Loucy (cell line): ENCODE results near the gene DNAJC16.
A peak's percentile ranks its signal among the peaks of the same experiment; 100 is the strongest.

Experiments used
- H2AFZ ChIP-seq: fragments of 200-600 bp; sonication (generic); 2 replicates; pipeline ENCODE4 v1.6.0; 2016; ENCODE audit warnings: antibody characterized with exemption, mild to moderate bottlenecking, low read length, moderate library complexity
- H3F3A ChIP-seq: fragments of 200-600 bp; 2 replicates; pipeline ENCODE4 v1.6.0; 2016; ENCODE audit warnings: antibody characterized with exemption, low read depth, mild to moderate bottlenecking
- H3K27me3 ChIP-seq: fragments of 200-600 bp; sonication (generic); 2 replicates; pipeline ENCODE4 v1.6.1; 2014; ENCODE audit warnings: low read length, mild to moderate bottlenecking; ENCODE audit not compliant: insufficient read depth, poor library complexity, severe bottlenecking
- H3K36me3 ChIP-seq: fragments of 200-600 bp; sonication (generic); 2 replicates; pipeline ENCODE4 v1.6.1; 2016; ENCODE audit warnings: low read length; ENCODE audit not compliant: insufficient read depth
- H3K4me1 ChIP-seq: fragments of 200-600 bp; sonication (generic); 2 replicates; pipeline ENCODE4 v1.5.1; 2014; ENCODE audit warnings: low read length, mild to moderate bottlenecking; ENCODE audit not compliant: insufficient read depth, poor library complexity, severe bottlenecking
- H3K4me2 ChIP-seq: fragments of 200-600 bp; sonication (generic); 2 replicates; pipeline ENCODE4 v1.6.0; 2014; ENCODE audit warnings: antibody characterized with exemption, low read length, low read depth, mild to moderate bottlenecking; ENCODE audit not compliant: poor library complexity, severe bottlenecking
- H3K4me3 ChIP-seq: fragments of 200-600 bp; sonication (generic); 2 replicates; pipeline ENCODE4 v1.5.1; 2014; ENCODE audit warnings: low read length, mild to moderate bottlenecking, mixed read lengths; ENCODE audit not compliant: poor library complexity, severe bottlenecking
- H3K79me2 ChIP-seq: fragments of 200-600 bp; sonication (generic); 2 replicates; pipeline ENCODE4 v1.6.1; 2014; ENCODE audit warnings: low read length; ENCODE audit not compliant: insufficient read depth
- H3K9ac ChIP-seq: fragments of 200-600 bp; sonication (generic); 2 replicates; pipeline ENCODE4 v1.6.0; 2014; ENCODE audit warnings: mild to moderate bottlenecking, low read depth, low read length, moderate library complexity; ENCODE audit not compliant: poor library complexity, severe bottlenecking
- H3K9me2 ChIP-seq: fragments of 200-600 bp; sonication (generic); replicated peaks from 2 replicates; pipeline ENCODE4 v1.6.1; 2016; ENCODE audit warnings: low read depth, low read length, mixed read lengths
- H3K9me3 ChIP-seq: fragments of 200-600 bp; sonication (generic); 2 replicates; pipeline ENCODE4 v1.6.1; 2014; ENCODE audit warnings: mild to moderate bottlenecking, antibody characterized with exemption, low read length, low read depth; ENCODE audit not compliant: insufficient read depth
- H4K20me1 ChIP-seq: fragments of 200-600 bp; sonication (generic); 2 replicates; pipeline ENCODE4 v1.6.0; 2014; ENCODE audit warnings: antibody characterized with exemption, low read length, mild to moderate bottlenecking; ENCODE audit not compliant: insufficient read depth, poor library complexity, severe bottlenecking
- EZH2phosphoT487 ChIP-seq: fragments of 200-600 bp; IDR thresholded peaks from 2 replicates; pipeline ENCODE4 v1.6.1; 2018; ENCODE audit warnings: antibody characterized with exemption, mild to moderate bottlenecking, moderate library complexity, borderline replicate concordance
- TF ChIP-seq, protein P1 (sequence below): fragments of 200-600 bp; sonication (generic); conservative IDR thresholded peaks from 2 replicates; pipeline ENCODE4 v1.5.1; 2014; ENCODE audit warnings: mild to moderate bottlenecking, antibody characterized with exemption, low read length

The DNAJC16 gene

GRCh38 chr1:15624133-15624714 is 97.6 kb downstream of the DNAJC16 start:
- peaks cover 71% of the 10 kb centered on the region for H3K79me2 ChIP-seq
- no peak overlapping the region for H3K9ac ChIP-seq
- peak overlapping the region; percentile 14 for H3K4me2 ChIP-seq
- H3K4me1 ChIP-seq, result peaks cover 43% of the 10 kb centered on the region
- no peaks in the 10 kb centered on the region for H3K27me3 ChIP-seq
- H3K36me3 ChIP-seq, result peaks cover 24% of the 10 kb centered on the region; the same call in 1 of the 2 replicates
- H2AFZ ChIP-seq, result no peak overlapping the region
- H4K20me1 ChIP-seq, result peaks cover 26% of the 10 kb centered on the region
- H3K4me3 ChIP-seq, result no peak overlapping the region
- no peak for TF ChIP-seq EZH2phosphoT487
- TF ChIP-seq, protein P1, sequence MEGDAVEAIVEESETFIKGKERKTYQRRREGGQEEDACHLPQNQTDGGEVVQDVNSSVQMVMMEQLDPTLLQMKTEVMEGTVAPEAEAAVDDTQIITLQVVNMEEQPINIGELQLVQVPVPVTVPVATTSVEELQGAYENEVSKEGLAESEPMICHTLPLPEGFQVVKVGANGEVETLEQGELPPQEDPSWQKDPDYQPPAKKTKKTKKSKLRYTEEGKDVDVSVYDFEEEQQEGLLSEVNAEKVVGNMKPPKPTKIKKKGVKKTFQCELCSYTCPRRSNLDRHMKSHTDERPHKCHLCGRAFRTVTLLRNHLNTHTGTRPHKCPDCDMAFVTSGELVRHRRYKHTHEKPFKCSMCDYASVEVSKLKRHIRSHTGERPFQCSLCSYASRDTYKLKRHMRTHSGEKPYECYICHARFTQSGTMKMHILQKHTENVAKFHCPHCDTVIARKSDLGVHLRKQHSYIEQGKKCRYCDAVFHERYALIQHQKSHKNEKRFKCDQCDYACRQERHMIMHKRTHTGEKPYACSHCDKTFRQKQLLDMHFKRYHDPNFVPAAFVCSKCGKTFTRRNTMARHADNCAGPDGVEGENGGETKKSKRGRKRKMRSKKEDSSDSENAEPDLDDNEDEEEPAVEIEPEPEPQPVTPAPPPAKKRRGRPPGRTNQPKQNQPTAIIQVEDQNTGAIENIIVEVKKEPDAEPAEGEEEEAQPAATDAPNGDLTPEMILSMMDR, result no peak
- no peaks in the 10 kb centered on the region for H3F3A ChIP-seq
- no peaks in the 10 kb centered on the region for H3K9me2 ChIP-seq
- no peaks in the 10 kb centered on the region for H3K9me3 ChIP-seq

GRCh38 chr1:15625056-15625917 is 98.6 kb downstream of the DNAJC16 start:
- H3K79me2 ChIP-seq, result peaks cover 60% of the 10 kb centered on the region
- peaks cover 18% of the 10 kb centered on the region for H4K20me1 ChIP-seq
- no peaks in the 10 kb centered on the region for H3K9me3 ChIP-seq
- no peak overlapping the region for H2AFZ ChIP-seq
- H3K9ac ChIP-seq, result no peak overlapping the region
- no peak overlapping the region for H3K4me3 ChIP-seq
- no peaks in the 10 kb centered on the region for H3F3A ChIP-seq
- TF ChIP-seq EZH2phosphoT487, result no peak
- TF ChIP-seq, protein P1, result no peak
- no peaks in the 10 kb centered on the region for H3K9me2 ChIP-seq
- H3K4me2 ChIP-seq, result peak overlapping the region; percentile 14
- no peaks in the 10 kb centered on the region for H3K27me3 ChIP-seq
- peaks cover 36% of the 10 kb centered on the region for H3K4me1 ChIP-seq
- H3K36me3 ChIP-seq, result peaks cover 29% of the 10 kb centered on the region; the same call in 1 of the 2 replicates
